ENCODE data around the gene SHROOM2.

The SHROOM2 gene

GRCh38 chrX:9906919-9907318 is 120.7 kb downstream of the SHROOM2 start:
- DNase-seq: no peak

DNA sequence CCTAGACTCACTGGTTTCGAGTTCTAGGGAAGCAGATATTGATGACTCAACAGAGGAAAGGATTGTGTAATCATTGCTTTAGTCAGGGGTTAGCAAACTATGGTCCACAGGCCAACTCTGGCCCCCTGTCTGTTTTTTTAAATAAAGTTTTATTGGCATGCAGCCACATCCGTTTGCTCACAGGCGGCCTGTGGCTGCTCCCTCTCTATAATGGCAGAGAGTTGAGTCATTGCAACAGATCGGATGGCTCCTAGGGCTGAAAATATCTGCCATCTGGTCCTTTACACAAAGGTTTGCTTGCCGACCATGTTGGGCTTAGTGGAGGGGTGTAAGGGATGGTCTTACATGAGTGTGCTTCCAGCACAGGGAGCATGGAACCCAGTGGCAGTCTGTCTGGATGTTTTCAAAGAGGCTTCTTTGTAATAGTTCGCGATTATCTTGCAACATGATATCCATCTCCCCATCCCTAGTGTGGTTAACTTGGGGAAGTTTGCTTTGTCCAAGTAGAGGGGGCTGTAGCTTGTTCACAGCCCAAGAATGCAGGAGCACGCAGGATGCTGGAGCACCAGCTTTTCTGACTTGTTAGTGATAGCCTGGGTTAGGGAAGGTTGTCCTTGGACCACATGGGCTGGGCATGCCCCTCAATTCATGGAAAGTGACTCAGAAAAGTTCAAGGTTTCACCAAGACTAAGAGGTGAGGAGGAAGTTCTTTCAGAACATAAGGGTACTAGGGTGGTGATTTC is 121.6 kb downstream of the SHROOM2 start:
- DNase-seq: no peak

GRCh38 chrX:9909254-9909653 is 123.0 kb downstream of the SHROOM2 start:
- no peak for DNase-seq

GRCh38 chrX:9911487-9911886 is 125.3 kb downstream of the SHROOM2 start:
- DNase-seq: no peak

DNA sequence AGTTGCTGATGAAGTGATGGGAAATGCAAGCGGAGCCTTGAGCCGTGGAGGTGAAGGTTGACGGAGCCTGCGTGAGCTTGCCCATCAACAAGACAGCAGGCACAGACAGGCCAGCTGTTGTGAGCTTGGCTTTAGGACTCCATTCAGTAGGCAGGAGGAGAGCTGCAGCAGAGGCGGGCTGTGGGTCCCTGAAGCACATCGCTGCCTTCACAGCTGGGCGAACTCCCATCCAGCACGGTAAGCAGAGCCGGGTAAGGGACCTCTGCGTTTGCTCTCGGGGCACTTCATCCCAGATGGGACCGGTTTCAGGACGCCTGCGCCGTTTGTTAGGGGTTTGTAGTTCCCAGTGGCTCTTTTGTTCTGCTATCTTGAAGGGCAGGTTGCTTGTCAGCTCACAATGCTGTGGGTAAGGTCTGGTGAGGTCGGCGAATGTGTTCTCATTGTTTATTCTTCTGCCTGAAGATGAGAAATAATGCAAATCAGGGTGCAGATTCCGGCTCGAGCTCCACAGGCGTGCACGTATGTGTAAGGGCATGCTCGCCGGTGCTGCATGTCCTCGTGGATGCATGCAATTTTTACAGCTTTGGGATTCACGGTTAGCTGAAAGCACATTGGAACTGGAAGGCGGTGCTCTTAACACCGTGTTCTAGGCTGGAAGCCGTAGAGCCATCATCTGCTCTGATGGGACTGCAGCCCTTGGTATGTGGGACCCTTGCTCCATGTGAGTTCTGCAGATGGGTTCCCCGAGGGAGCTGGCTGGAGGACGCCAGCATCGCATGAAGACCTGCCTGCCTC is 126.3 kb downstream of the SHROOM2 start:
- no peak for DNase-seq

- no peak for DNase-seq
Measured at GRCh38 chrX:9913146-9913433, 126.9 kb downstream of the SHROOM2 start.

DNA sequence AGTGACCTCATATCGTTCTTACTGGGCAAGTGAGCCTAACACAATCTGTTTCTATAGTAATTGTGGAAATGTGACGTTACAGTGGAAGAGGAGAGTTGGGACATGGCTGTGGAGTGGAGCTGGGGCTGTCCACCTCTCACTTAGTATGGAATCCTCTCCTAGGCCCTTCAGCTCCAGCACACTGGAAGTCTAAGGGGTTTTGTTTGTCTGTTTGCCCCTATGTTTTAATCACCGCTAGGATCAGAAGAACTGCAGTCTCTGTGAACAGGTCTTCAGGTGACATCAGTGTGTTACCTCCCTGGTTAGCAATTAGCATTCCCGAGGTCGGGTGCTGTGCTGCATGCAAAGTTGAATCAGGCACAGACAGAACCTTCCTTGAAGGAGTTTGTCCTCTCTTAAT is 131.6 kb downstream of the SHROOM2 start:
- DNase-seq: no peak

GRCh38 chrX:9919632-9920172 is 133.5 kb downstream of the SHROOM2 start:
- no peak for DNase-seq

DNA sequence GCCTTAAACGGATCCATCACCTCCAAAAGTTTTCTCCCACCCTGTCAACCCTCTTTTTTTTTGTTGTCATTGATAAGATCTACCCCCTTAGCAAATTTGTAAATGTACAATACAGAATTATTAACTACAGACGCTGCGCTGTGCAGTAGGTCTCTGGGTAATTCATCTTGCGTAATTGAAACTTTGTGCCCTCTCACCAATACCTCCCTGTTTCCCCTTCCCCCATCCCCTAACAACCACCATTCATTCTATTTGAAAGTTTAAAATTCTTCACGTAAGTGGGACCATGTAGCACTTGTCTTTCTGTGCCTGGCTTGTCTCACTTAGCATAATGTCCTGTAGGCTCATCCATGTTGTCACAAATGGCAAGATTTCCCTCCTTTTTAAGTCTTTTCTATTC is 135.2 kb downstream of the SHROOM2 start:
- DNase-seq: no peak

DNA sequence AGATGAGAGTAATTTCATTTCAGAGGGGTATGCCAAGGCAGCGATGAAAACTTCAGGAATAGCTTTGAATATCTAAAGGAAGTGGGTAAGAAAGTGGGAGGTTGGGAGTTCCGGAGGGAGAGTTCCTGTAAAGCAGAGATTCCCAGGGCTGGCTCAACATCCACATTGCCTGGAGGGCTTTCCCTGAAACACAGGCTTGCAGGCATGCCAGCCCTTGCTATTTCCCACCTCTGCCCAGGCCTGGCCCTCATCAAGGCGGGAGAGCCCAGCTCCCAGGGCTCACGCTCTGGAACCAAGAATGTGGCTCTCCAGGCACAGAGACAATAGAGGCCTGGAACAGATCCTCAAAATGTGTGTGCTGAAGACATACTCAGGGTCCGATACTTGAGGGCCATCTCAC is 137.1 kb downstream of the SHROOM2 start:
- no peak for DNase-seq

GRCh38 chrX:9926002-9926401 is 139.8 kb downstream of the SHROOM2 start:
- DNase-seq: no peak

- DNase-seq: no peak
Measured at GRCh38 chrX:9927698-9928482, 141.7 kb downstream of the SHROOM2 start.

GRCh38 chrX:9935436-9935835 is 149.2 kb downstream of the SHROOM2 start:
- DNase-seq: no peak

- DNase-seq: no peak
Measured at GRCh38 chrX:9937761-9938160, 151.5 kb downstream of the SHROOM2 start.

- no peak for DNase-seq
Measured at GRCh38 chrX:9938516-9938915, 152.3 kb downstream of the SHROOM2 start.

DNA sequence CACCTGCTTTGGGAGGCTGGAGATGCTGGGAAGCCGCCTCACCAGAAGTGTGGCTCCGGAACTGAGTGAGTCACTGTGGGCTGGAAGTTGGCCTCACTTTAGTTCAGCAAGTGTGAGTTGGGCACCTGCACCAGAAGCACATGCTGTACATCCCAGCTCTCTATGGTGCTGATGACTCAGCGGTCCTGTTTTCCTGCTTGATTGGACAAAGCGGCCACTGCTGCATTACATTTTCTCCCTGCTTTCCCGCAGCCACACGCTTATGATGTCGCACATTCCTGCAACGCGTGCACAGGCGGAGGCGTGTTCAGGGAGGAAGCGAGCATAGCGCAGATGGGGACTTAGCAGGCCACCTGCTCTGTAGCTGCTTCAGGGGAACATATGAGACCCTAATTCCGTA is 154.2 kb downstream of the SHROOM2 start:
- DNase-seq: no peak

DNA sequence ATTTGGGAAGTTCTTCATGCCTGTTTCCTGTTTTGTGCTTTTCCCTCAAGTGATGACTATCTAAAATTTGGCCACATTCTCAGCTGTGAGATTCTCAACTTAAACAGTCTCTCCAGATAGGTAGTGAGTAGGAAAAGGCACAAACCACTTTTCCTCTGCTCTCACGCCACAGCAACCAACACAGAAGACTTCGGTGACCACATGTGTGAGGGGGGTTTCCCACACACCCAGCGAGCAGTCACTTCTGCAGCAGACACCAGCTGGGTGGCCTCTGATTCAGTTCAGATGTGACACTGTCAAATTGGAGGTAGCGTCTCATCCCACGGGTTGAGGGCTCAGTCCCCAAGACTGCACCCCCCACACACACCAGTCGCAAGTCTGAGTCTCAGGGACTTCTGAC is 155.9 kb downstream of the SHROOM2 start:
- peak; percentile 71 to 80 for DNase-seq

DNA sequence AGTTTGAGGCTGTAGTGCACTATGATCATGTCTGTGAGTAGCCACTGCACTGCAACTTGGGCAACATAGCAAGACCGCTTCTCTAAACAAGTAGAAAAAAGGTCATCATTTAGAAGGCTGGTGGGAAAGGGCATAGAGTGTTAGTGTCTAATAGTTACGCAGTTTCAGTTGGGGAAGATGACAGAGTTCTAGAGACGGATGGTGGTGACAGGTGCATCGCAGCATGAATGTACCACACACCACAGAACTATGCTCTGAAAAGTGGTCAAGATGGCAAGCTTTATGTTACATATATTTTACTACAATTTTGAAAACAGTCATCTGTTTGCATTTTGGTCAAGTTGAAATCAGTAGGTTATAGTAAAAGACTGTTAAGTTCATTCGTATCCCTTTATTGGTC is 157.2 kb downstream of the SHROOM2 start:
- no peak for DNase-seq

DNA sequence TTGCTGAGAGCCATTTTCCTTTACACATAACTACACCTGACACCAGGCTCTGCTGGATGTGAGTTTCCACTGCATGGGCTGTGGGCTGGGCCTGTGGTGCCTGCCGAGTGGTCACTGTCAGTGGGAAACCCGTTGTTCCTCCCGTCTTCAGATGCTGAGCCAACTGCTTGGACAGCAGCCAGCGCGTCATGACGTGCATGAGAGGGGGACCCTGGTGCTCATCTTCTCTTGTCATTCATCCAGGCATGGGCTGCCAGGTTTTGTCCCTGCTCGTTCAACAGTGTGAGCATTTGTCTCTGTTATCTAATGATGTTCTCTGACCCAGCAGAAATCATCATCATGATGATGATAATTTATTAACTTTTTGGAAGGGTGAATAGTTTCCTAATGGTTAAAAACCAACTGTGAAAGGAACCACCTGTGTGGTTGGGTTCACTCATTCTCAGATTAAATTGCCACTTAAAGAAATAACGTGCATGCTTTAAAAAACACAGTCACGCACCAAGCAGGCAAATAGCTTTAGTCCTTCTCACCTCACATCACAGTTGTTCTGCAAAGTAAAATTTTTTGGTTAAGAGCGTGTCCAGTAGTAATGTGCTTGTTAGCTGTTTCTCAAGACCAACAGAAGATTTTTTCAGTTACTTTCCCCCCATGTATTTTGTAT is 161.0 kb downstream of the SHROOM2 start:
- DNase-seq: no peak

DNA sequence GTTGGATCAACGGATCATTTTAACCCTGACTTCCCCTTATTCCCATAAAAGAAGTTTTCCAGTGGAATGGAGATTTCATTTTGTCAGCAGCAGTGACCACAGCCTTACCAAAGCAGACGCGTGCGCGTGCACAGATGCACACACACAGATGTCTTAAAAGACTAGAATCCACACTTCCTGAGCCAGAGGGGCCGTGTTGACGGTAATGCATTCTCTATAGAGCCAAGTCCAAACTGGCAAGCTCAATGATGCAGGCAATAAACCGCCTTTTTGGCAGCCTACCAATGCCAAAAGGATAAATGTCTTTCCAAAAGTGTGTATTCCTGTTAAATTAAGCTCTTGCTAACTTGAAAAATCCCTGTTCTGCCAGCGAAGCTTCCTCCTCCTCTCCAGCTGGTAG is 162.2 kb downstream of the SHROOM2 start:
- DNase-seq: no peak

GRCh38 chrX:9952300-9952699 is 166.1 kb downstream of the SHROOM2 start:
- no peak for DNase-seq

DNA sequence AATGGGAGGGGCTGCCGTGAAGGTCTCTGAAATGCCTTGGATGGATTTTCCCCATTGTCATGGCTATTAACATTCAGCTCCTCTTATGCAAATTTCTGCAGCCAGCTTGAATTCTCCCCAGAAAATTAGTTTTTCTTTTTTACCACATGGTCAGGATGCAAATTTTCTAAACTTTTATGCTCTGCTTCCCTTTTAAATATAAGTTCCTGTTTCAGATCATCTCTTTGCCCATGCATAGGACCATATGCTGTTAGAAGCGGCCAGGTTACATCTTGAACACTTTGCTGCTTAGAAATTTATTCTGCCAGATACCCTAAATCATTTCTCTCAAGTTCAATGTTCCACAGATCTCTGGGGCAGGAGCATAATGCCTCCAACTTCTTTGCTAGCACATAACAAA is 167.2 kb downstream of the SHROOM2 start:
- no peak for DNase-seq

GRCh38 chrX:9955506-9955905 is 169.3 kb downstream of the SHROOM2 start:
- no peak for DNase-seq
